GM12872 (cell line): ENCODE measurements around the gene CHMP4B.

Source experiments
- TF ChIP-seq, protein P1 (sequence below): IDR thresholded peaks from 3 replicates; pipeline ENCODE4 v1.5.1; 2011; ENCODE audit warnings: low read depth, mild to moderate bottlenecking, low read length, moderate library complexity; ENCODE audit not compliant: insufficient read depth

CHMP4B gene

GRCh38 chr20:33868042-33868441 is 56.9 kb downstream of the CHMP4B start:
- TF ChIP-seq, protein P1, sequence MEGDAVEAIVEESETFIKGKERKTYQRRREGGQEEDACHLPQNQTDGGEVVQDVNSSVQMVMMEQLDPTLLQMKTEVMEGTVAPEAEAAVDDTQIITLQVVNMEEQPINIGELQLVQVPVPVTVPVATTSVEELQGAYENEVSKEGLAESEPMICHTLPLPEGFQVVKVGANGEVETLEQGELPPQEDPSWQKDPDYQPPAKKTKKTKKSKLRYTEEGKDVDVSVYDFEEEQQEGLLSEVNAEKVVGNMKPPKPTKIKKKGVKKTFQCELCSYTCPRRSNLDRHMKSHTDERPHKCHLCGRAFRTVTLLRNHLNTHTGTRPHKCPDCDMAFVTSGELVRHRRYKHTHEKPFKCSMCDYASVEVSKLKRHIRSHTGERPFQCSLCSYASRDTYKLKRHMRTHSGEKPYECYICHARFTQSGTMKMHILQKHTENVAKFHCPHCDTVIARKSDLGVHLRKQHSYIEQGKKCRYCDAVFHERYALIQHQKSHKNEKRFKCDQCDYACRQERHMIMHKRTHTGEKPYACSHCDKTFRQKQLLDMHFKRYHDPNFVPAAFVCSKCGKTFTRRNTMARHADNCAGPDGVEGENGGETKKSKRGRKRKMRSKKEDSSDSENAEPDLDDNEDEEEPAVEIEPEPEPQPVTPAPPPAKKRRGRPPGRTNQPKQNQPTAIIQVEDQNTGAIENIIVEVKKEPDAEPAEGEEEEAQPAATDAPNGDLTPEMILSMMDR, result no peak

- TF ChIP-seq, protein P1, result no peak
Measured at GRCh38 chr20:33868595-33868994, 57.4 kb downstream of the CHMP4B start.

- TF ChIP-seq, protein P1, result no peak
Measured at GRCh38 chr20:33869283-33869682, 58.1 kb downstream of the CHMP4B start.

GRCh38 chr20:33871362-33871761 is 60.2 kb downstream of the CHMP4B start:
- TF ChIP-seq, protein P1, result no peak

GRCh38 chr20:33874129-33874528 is 63.0 kb downstream of the CHMP4B start:
- TF ChIP-seq, protein P1, result no peak

DNA sequence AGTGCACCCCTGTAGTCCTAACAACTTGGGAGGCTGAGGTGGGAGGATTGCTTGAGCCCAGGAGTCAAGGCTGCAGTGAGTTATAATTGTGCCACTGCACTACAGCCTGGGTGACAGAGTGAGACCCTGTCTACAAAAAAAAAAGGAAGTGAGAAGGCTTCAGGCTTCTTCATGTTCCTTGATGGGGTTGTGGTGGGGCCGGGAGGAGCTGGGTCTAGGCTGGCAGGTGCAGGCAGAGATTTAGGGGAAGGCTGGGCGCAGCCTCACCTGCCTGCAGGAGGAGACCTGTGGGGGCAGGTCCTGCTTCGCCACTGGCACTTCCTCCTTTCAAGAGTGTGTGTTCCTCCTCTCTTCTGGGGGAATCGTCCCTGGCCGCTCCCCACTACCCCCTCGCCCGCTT is 63.9 kb downstream of the CHMP4B start:
- TF ChIP-seq, protein P1, result no peak

GRCh38 chr20:33875534-33876026 is 64.4 kb downstream of the CHMP4B start:
- TF ChIP-seq, protein P1, result no peak
